Vagina (tissue), 2 donors: Measurements from ENCODE around the gene SPAG16.

ENCODE experiments used
- POLR2AphosphoS5 ChIP-seq, 2 donors: sonication (generic); formaldehyde crosslinking; IDR thresholded peaks; one replicate each; pipeline ENCODE4 v1.9.0; 2017; ENCODE audit warnings: antibody characterized with exemption in 2 of 2, mild to moderate bottlenecking in 2 of 2, low read depth in 1 of 2; ENCODE audit not compliant: insufficient read depth in 1 of 2
- TF ChIP-seq, protein P1 (sequence below), 3 experiments: fragments of 450-650 bp in 2 of 3; fragments of 200-600 bp in 1 of 3; sonication (generic) in 1 of 3; IDR thresholded peaks; one replicate each; pipeline ENCODE4 v1.5.1; 2017 to 2019; ENCODE audit warnings: antibody characterized with exemption in 3 of 3, mild to moderate bottlenecking in 2 of 3, moderate library complexity in 2 of 3

DNA sequence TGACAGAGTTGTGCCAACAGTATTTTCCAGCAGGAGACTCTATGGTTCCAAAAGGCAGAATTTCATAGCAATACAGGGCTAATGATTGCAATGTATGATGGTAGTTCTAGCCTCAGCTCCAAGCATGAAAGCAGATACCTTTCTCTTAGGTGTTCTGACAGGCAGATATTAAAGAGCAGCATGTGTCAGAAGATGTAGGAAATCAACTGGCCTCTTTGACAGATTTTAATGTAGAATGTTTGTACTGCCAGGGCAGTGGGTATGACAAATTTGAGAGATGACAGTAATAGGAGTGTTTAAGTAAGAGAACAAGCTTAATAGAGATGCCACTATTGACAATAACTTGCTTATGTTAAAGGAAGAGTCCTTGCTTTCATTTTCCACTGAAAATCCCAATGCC lies 1105.1 kb downstream of the SPAG16 start:
- TF ChIP-seq POLR2AphosphoS5 (IDR thresholded peaks at IDR 0.05; ENCODE audit: insufficient read depth in 1 of 2, low read depth in 1 of 2): no peak
- TF ChIP-seq, protein P1, sequence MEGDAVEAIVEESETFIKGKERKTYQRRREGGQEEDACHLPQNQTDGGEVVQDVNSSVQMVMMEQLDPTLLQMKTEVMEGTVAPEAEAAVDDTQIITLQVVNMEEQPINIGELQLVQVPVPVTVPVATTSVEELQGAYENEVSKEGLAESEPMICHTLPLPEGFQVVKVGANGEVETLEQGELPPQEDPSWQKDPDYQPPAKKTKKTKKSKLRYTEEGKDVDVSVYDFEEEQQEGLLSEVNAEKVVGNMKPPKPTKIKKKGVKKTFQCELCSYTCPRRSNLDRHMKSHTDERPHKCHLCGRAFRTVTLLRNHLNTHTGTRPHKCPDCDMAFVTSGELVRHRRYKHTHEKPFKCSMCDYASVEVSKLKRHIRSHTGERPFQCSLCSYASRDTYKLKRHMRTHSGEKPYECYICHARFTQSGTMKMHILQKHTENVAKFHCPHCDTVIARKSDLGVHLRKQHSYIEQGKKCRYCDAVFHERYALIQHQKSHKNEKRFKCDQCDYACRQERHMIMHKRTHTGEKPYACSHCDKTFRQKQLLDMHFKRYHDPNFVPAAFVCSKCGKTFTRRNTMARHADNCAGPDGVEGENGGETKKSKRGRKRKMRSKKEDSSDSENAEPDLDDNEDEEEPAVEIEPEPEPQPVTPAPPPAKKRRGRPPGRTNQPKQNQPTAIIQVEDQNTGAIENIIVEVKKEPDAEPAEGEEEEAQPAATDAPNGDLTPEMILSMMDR (IDR thresholded peaks at IDR 0.05): no peak
